ENCODE results near the gene LYRM2.

LYRM2 gene

GRCh38 chr6:89638320-89639195 is at the start of gene LYRM2 (continued):
- no peak for TF ChIP-seq ZBTB49 (tag by site-specific recombination; IDR thresholded peaks at IDR 0.05; ENCODE audit: low read depth)
- no peak for TF ChIP-seq ZNF23 (tag by site-specific recombination; IDR thresholded peaks at IDR 0.05; ENCODE audit: borderline replicate concordance)
- no peak for TF ChIP-seq ZNF530 (tag by site-specific recombination; IDR thresholded peaks at IDR 0.05; ENCODE audit: low read depth)
- TF ChIP-seq ZNF391 (tag by site-specific recombination; IDR thresholded peaks at IDR 0.05; ENCODE audit: borderline replicate concordance, low read depth) = no peak
- TF ChIP-seq ZNF514 (tag by site-specific recombination; IDR thresholded peaks at IDR 0.05) = no peak
- no peak for TF ChIP-seq ZNF202 (tag by site-specific recombination; IDR thresholded peaks at IDR 0.05; ENCODE audit: borderline replicate concordance)
- TF ChIP-seq ZNF366 (tag by site-specific recombination; conservative IDR thresholded peaks at IDR 0.05) = no peak
- TF ChIP-seq YY2 (tag by site-specific recombination; IDR thresholded peaks at IDR 0.05) = peak; percentile 70
- TF ChIP-seq ZXDB (tag by site-specific recombination; IDR thresholded peaks at IDR 0.05) = peak; percentile 93
- TF ChIP-seq ZNF449 (tag by site-specific recombination; IDR thresholded peaks at IDR 0.05) = no peak; the same call in 1 of the 2 replicates
- no peak for TF ChIP-seq ZFP41 (tag by site-specific recombination; IDR thresholded peaks at IDR 0.05; ENCODE audit: borderline replicate concordance)
- TF ChIP-seq ZNF121 (tag by site-specific recombination; IDR thresholded peaks at IDR 0.05) = no peak
- no peak for TF ChIP-seq ZNF362 (tag by site-specific recombination; IDR thresholded peaks at IDR 0.05)
- peak; percentile 100 for TF ChIP-seq GLIS2 (tag by site-specific recombination; IDR thresholded peaks at IDR 0.05)
- no peak for TF ChIP-seq ZNF292 (tag by site-specific recombination; IDR thresholded peaks at IDR 0.05; ENCODE audit: borderline replicate concordance, low read depth)
- no peak for TF ChIP-seq ZNF544 (tag by site-specific recombination; IDR thresholded peaks at IDR 0.05)
- no peak for TF ChIP-seq PRDM4 (tag by site-specific recombination; IDR thresholded peaks at IDR 0.05)
- no peak for TF ChIP-seq ZNF266 (tag by site-specific recombination; IDR thresholded peaks at IDR 0.05; ENCODE audit: low read depth)
- TF ChIP-seq ZBTB10 (tag by site-specific recombination; IDR thresholded peaks at IDR 0.05) = no peak
- no peak for TF ChIP-seq ZNF133 (tag by site-specific recombination; IDR thresholded peaks at IDR 0.05)
- no peak for TF ChIP-seq ZNF701 (tag by site-specific recombination; IDR thresholded peaks at IDR 0.05)
- TF ChIP-seq KLF10 (tag by site-specific recombination; IDR thresholded peaks at IDR 0.05) = peak; percentile 59; the same call in 1 of the 2 replicates
- 0 out of 2 replicates have a peak, but pooled peaks have one; percentile 42 for TF ChIP-seq ZNF2 (tag by site-specific recombination; IDR thresholded peaks at IDR 0.05)
- no peak for TF ChIP-seq ZNF155 (tag by site-specific recombination; IDR thresholded peaks at IDR 0.05)
- no peak for TF ChIP-seq ZNF18 (tag by site-specific recombination; IDR thresholded peaks at IDR 0.05)
- TF ChIP-seq ZNF624 (tag by site-specific recombination; IDR thresholded peaks at IDR 0.05) = no peak
- TF ChIP-seq KLF1 (tag by site-specific recombination; IDR thresholded peaks at IDR 0.05) = peak; percentile 43
- peak; percentile 74 for TF ChIP-seq SP3 (tag by site-specific recombination; IDR thresholded peaks at IDR 0.05)

Data from HEK293 (cell line).